Heart left ventricle (tissue), 13 donors: ENCODE measurements around the gene TTLL12.

Experiments
- CTCF ChIP-seq, 12 donors: fragments of 200-600 bp; sonication (generic) in 4 of 12; IDR thresholded peaks; one replicate each; pipeline versions ENCODE4 v1.5.0 to v1.8.0; 2018 to 2022; ENCODE audit warnings: antibody characterized with exemption in 12 of 12, mild to moderate bottlenecking in 5 of 12
- POLR2A ChIP-seq, 2 donors: fragments of 450-650 bp; IDR thresholded peaks; one replicate each; pipeline ENCODE4 v1.6.1; 2017; ENCODE audit warnings: antibody characterized with exemption in 2 of 2, mild to moderate bottlenecking in 2 of 2, moderate library complexity in 2 of 2
- donor health status: ischemic (EF 13 %, LVEDD 7.1; RV severe dilation, severe dysfunction).
- donor health status: DM: no; HTN: yes; CAD: no.
- donor health status: DM: no; HTN: no; CAD: no.
- donor health status: ischemic (EF 25% LVEDD 6.9; RV normal size, moderate dysfunction).
- donor health status: ischemic (EF 25% LVEDD 5.7; RV mildly dilated, moderate dysfunction).
- donor health status: ischemic (EF 35%, LVEDD 5.7; RV mildly dilated, moderate dysfunction).
- donor health status: nonischemic (EF 11% LVEDD 7.7; RV severe dilation, severe dysfunction).
- donor health status: DM: yes; HTN: yes; CAD: no.
- donor health status: PGD.
- donor health status: ischemic (EF 29% LVEDD 5.4; RV normal size, mild dysfunction).
- donor health status: nonischemic (EF 23%, LVEDD 6.1; RV moderate dilation, normal function).

GRCh38 chr22:43128928-43129424, 58.0 kb downstream of the TTLL12 start:
- TF ChIP-seq CTCF (IDR thresholded peaks at IDR 0.05) (no peak), POLR2A (IDR thresholded peaks at IDR 0.05) (no peak)
